Fibroblast of lung (primary cell): ENCODE results near the gene UROC1. TPM values are rescaled to one million over a fixed set of nuclear protein-coding genes. Genes with fewer than 3 reads are reported as not detected.

Experiments used
- DNase-seq, 2 donors: peaks; one replicate each; pipeline versions ENCODE4 v3.0.0 to v3.0.0-alpha.2; 2010; ENCODE audit warnings: low read depth in 2 of 2
- H2AFZ ChIP-seq: 2 replicates; pipeline ENCODE4 v1.5.1; 2012; ENCODE audit warnings: low read length, control low read depth, inconsistent platforms
- H3K27ac ChIP-seq: 2 replicates; pipeline ENCODE4 v1.5.1; 2011; ENCODE audit warnings: low read length, control low read depth; ENCODE audit not compliant: insufficient read depth
- H3K27me3 ChIP-seq: 2 replicates; pipeline ENCODE4 v1.5.1; 2011; ENCODE audit warnings: mild to moderate bottlenecking, low read length; ENCODE audit not compliant: control insufficient read depth, insufficient read depth
- H3K36me3 ChIP-seq: 2 replicates; pipeline ENCODE4 v1.5.1; 2011; ENCODE audit warnings: low read length; ENCODE audit not compliant: control insufficient read depth, insufficient read depth
- H3K4me1 ChIP-seq: 2 replicates; pipeline ENCODE4 v1.5.1; 2011; ENCODE audit warnings: low read length; ENCODE audit not compliant: control insufficient read depth, insufficient read depth; ENCODE audit errors: extremely low read depth
- H3K4me2 ChIP-seq: 2 replicates; pipeline ENCODE4 v1.5.1; 2011; ENCODE audit warnings: low read length, control low read depth; ENCODE audit not compliant: insufficient read depth; ENCODE audit errors: extremely low read depth
- H3K4me3 ChIP-seq, 4 experiments: fragments of 200-600 bp in 1 of 4; sonication (generic) in 1 of 4; replicated peaks in 1 of 4; 2 replicates each; pipeline ENCODE4 v1.5.1; 2011 to 2016; ENCODE audit warnings: low read length in 4 of 4, low read depth in 3 of 4, mild to moderate bottlenecking in 3 of 4, control low read depth in 2 of 4, inconsistent platforms in 1 of 4, mixed read lengths in 1 of 4; ENCODE audit not compliant: insufficient read depth in 1 of 4; ENCODE audit errors: control extremely low read depth in 1 of 4
- H3K79me2 ChIP-seq: 2 replicates; pipeline ENCODE4 v1.5.1; 2012; ENCODE audit warnings: mild to moderate bottlenecking, low read length, inconsistent platforms; ENCODE audit not compliant: control insufficient read depth, insufficient read depth
- H3K9ac ChIP-seq: 2 replicates; pipeline ENCODE4 v1.5.1; 2011; ENCODE audit warnings: mild to moderate bottlenecking, low read length, control low read depth; ENCODE audit not compliant: insufficient read depth
- H3K9me3 ChIP-seq: 2 replicates; pipeline ENCODE4 v1.5.1; 2012; ENCODE audit warnings: low read depth, low read length; ENCODE audit not compliant: control insufficient read depth, insufficient read depth
- H4K20me1 ChIP-seq: 2 replicates; pipeline ENCODE4 v1.5.1; 2011; ENCODE audit warnings: low read length; ENCODE audit not compliant: control insufficient read depth, insufficient read depth; ENCODE audit errors: extremely low read depth
- CTCF ChIP-seq, 2 donors: IDR thresholded peaks in 1 of 2; conservative IDR thresholded peaks in 1 of 2; 1 replicate in 1 of 2; 2 replicates in 1 of 2; pipeline ENCODE4 v1.5.1; 2011 to 2012; ENCODE audit warnings: low read length in 2 of 2, control low read depth in 1 of 2, inconsistent platforms in 1 of 2, low read depth in 1 of 2, mild to moderate bottlenecking in 1 of 2
- EZH2 ChIP-seq: IDR thresholded peaks from 2 replicates; pipeline ENCODE4 v1.5.1; 2012; ENCODE audit warnings: low read length, control low read depth, mild to moderate bottlenecking; ENCODE audit errors: missing control alignments
- polyA plus RNA-seq, 2 donors: library from polyadenylated mRNA; depleted of rRNA in 1 of 2; stranded (reverse) in 1 of 2; unstranded in 1 of 2; fragments of >200 nt; gene quantifications; 2 replicates each; pipeline ENCODE4 v1.2.1, GENCODE V29; 2011 to 2012; ENCODE audit warnings: missing spikeins in 1 of 2
- total RNA-seq: library from RNA; depleted of rRNA; stranded (reverse); fragments of >200 nt; gene quantifications from 2 replicates; pipeline ENCODE4 v1.2.1, GENCODE V29; 2014

Gene UROC1
- total and polyA plus RNA-seq, 2 donors (not counting 1 experiment from before 2014, with no cell fraction given): not detected

DNA sequence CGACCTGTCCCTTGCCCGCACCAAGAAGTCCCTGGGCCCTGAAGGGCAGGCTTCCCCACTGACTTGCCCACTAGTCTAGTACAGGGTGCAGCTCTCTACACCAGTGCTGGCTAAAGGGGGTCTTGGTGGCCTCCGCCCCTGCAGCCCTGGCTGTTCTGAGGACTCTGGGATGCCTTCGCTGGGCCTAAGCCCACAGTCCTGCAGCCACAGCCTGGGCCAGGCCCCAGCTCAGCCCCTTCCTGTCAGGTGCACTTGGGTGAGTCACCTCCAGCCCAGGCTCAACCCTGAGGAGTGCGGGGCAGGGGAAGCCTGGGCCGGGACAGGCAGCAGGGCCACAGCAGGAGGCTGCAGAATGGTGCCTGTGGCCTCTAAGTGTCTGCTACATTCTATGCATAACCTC, 40.2 kb upstream of the UROC1 start:
- H3K9me3 ChIP-seq: no peaks in the 10 kb centered on the region
- no peaks in the 10 kb centered on the region for H4K20me1 ChIP-seq
- no peaks in the 10 kb centered on the region for H3K36me3 ChIP-seq
- H3K4me3 ChIP-seq: no peak overlapping the region
- H3K4me2 ChIP-seq: no peak overlapping the region
- H3K9ac ChIP-seq: no peak overlapping the region
- H2AFZ ChIP-seq: no peak overlapping the region
- peaks cover 5% of the 10 kb centered on the region for H3K27me3 ChIP-seq
- no peaks in the 10 kb centered on the region for H3K4me1 ChIP-seq
- no peaks in the 10 kb centered on the region for H3K79me2 ChIP-seq
- no peak for DNase-seq
- no peak for TF ChIP-seq EZH2
- TF ChIP-seq CTCF (conservative IDR thresholded peaks at IDR 0.05 in 1 of 2, IDR thresholded peaks at IDR 0.05 in 1 of 2; ENCODE audit: low read depth in 1 of 2, low read length in 2 of 2): no peak
- H3K27ac ChIP-seq: no peak overlapping the region

DNA sequence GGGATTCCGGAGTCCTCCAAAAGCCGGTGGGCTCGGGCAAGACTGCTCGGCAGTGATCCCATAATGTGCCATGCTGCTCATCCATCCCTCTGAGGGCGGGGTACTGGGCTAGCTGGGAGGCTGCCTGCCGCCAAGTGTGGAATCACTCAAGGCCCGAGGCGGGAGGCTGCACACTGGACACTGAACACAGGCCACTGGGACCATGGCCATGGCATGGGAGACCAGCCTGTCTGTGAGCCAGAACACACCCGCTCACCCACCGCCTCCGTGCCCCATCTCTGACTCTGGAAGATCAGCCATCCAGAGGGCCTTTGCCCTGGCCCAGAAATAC, 39.8 kb upstream of the UROC1 start:
- Histone ChIP-seq H3K9me3 (no peaks in the 10 kb centered on the region), H3K4me1 (no peaks in the 10 kb centered on the region), H3K4me3 (no peak overlapping the region), H3K27me3 (peaks cover 5% of the 10 kb centered on the region), H3K79me2 (no peaks in the 10 kb centered on the region), H2AFZ (no peak overlapping the region), H3K4me2 (no peak overlapping the region), H3K9ac (no peak overlapping the region), H3K27ac (no peak overlapping the region), H3K36me3 (no peaks in the 10 kb centered on the region), H4K20me1 (no peaks in the 10 kb centered on the region)
- DNase-seq: no peak
- TF ChIP-seq CTCF (conservative IDR thresholded peaks at IDR 0.05 in 1 of 2, IDR thresholded peaks at IDR 0.05 in 1 of 2; ENCODE audit: low read depth in 1 of 2, low read length in 2 of 2): no peak

DNA sequence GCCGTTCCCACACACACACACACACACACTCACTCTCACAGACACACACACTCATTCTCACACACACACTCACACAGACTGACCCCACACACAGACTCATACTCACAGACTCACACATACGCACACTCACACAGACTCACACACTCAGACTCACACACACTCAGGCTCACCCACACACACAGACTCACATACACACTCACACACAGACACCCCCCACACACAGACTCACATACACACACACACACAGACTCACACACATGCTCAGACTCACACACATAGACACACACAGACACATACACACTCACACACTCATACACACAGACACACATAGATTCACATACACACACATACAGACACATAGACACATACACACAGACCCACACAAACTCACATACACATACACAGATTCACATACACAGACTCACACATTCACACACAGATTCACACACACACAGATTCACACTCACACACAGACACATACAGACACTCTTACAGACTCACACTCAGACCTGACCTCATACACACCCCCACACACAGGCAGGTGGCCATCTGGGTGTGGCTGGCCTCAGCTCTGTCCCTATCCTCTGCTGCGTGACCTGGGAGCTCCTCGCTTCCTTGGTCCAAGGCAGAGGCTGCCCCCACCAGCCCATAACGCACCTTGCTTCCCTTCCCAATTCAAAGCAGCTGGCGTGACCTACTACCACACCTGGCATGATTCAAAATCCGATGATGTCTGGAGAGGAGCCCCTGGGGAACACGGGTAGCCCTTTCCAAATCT, 39.3 kb upstream of the UROC1 start:
- H3K4me1 ChIP-seq: no peaks in the 10 kb centered on the region
- no peak overlapping the region for H3K9ac ChIP-seq
- TF ChIP-seq CTCF (conservative IDR thresholded peaks at IDR 0.05 in 1 of 2, IDR thresholded peaks at IDR 0.05 in 1 of 2; ENCODE audit: low read depth in 1 of 2, low read length in 2 of 2) (no peak), EZH2 (no peak)
- no peaks in the 10 kb centered on the region for H3K36me3 ChIP-seq
- no peak overlapping the region for H3K4me3 ChIP-seq
- H3K27me3 ChIP-seq: peaks cover 5% of the 10 kb centered on the region
- no peaks in the 10 kb centered on the region for H4K20me1 ChIP-seq
- no peaks in the 10 kb centered on the region for H3K9me3 ChIP-seq
- no peak overlapping the region for H3K27ac ChIP-seq
- no peak for DNase-seq
- H2AFZ ChIP-seq: no peak overlapping the region
- H3K4me2 ChIP-seq: no peak overlapping the region
- H3K79me2 ChIP-seq: no peaks in the 10 kb centered on the region
